ENCODE data around the gene UNKL. TPM values are rescaled to one million over a fixed set of nuclear protein-coding genes. Genes with fewer than 3 reads are reported as not detected.

UNKL gene
- total and polyA plus RNA-seq, 5 donors, result 6.3 to 16.4 (median 13.1) TPM

DNA sequence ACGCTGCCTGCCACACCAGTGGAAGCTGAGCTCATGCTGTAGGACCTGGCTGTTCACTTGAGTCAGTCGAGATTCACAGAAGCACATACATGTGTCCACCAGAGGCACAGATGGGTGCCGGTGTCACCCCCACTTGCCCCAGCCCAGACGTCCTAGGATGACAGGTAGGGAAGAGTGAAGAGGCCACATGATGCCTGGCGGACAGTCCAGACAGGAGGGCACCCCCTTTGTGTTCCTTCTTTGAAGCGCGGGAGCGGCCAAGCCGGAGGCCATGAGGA lies 96.3 kb downstream of the UNKL start:
- H3K4me3 ChIP-seq (ENCODE audit: low read length), result no peak overlapping the region
- no peaks in the 10 kb centered on the region for H3K27me3 ChIP-seq (ENCODE audit: control insufficient read depth, insufficient read depth)
- WGBS, result 77% methylated on average over 9 of the region's 9 CpGs
- no peaks in the 10 kb centered on the region for H3K4me1 ChIP-seq (ENCODE audit: control insufficient read depth, insufficient read depth, low read length)
- DNase-seq, result peak in 1 of 3 donors; percentile 46
- H3K27ac ChIP-seq (ENCODE audit: low read length), result no peak overlapping the region
- no peaks in the 10 kb centered on the region for H3K9me3 ChIP-seq (ENCODE audit: control insufficient read depth, low read length)
- intact Hi-C loops (cut with DNase I), result no loop called here
- ATAC-seq, result no peak

DNA sequence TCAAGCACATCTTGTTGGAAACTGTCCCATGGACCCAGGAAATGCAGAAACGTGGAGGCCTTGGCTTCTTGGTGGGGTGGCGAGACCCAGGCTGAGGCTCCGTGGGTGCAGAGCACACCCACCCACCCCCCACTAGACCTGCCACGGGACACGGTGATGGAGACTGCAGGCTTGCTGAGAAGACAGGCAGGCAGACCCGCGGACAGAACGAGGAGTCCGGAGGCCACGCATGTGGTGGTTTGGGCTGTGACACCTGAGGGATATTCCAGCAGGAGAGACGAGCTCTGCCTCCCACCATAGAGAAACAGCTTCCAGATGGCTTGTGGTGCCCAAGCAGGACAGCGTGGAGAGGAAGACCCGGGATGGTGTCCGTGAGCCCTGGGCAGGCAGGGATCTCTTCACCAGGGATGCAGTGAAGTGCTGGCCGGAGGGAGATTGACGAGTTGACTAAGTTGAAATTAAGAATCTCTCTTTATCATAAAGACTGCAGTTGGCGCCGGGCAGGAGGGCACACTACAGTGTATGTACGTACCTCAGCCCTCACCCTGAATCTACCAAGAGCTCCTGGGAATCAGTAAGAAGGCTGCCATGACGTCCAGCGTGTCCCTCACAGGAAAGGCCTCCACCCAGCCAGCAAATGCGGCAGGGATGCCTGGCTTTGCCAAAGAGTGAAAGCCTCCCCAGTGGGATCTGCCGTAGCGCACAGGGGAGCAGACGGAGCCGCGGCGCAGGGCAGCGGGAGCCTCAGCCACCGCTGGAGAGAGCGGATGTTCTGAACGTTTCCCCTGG lies 96.8 kb downstream of the UNKL start:
- no peak overlapping the region for H3K27ac ChIP-seq (ENCODE audit: low read length)
- no peak overlapping the region for H3K4me3 ChIP-seq (ENCODE audit: low read length)
- ATAC-seq, result no peak
- no peaks in the 10 kb centered on the region for H3K4me1 ChIP-seq (ENCODE audit: control insufficient read depth, insufficient read depth, low read length)
- H3K9me3 ChIP-seq (ENCODE audit: control insufficient read depth, low read length), result no peaks in the 10 kb centered on the region
- DNase-seq, result peak in 2 of 3 donors; percentile 33 to 35
- intact Hi-C loops (cut with DNase I), result no loop called here
- no peaks in the 10 kb centered on the region for H3K27me3 ChIP-seq (ENCODE audit: control insufficient read depth, insufficient read depth)
- 87% methylated on average over 32 of the region's 32 CpGs for WGBS

DNA sequence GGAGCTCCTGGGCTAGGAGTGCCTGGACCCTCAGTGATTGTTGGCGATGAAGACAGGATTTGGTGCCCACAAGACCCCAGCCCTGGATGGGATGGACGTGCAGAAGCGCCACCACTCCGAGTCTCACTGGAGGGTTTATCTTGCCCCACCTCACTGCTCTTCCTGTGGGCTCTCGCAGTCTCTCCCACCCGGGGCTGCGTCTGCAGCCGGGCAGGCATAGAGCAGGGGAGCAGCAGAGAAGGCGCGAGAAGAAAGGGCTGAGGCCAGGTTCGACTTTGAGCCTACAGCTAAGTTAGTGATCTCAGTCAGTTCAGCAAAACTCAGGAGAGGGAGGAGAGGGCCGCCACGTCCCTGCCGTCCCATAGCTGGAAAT lies 98.5 kb downstream of the UNKL start:
- Histone ChIP-seq H3K9me3 (ENCODE audit: control insufficient read depth, low read length) (no peaks in the 10 kb centered on the region), H3K4me1 (ENCODE audit: control insufficient read depth, insufficient read depth, low read length) (peaks cover 11% of the 10 kb centered on the region), H3K4me3 (ENCODE audit: low read length) (no peak overlapping the region), H3K27me3 (ENCODE audit: control insufficient read depth, insufficient read depth) (no peaks in the 10 kb centered on the region), H3K27ac (ENCODE audit: low read length) (no peak overlapping the region)
- 86% methylated on average over 14 of the region's 14 CpGs for WGBS
- DNase-seq (peak in 1 of 3 donors; percentile 27), ATAC-seq (no peak)
- intact Hi-C loops (cut with DNase I), result no loop called here

DNA sequence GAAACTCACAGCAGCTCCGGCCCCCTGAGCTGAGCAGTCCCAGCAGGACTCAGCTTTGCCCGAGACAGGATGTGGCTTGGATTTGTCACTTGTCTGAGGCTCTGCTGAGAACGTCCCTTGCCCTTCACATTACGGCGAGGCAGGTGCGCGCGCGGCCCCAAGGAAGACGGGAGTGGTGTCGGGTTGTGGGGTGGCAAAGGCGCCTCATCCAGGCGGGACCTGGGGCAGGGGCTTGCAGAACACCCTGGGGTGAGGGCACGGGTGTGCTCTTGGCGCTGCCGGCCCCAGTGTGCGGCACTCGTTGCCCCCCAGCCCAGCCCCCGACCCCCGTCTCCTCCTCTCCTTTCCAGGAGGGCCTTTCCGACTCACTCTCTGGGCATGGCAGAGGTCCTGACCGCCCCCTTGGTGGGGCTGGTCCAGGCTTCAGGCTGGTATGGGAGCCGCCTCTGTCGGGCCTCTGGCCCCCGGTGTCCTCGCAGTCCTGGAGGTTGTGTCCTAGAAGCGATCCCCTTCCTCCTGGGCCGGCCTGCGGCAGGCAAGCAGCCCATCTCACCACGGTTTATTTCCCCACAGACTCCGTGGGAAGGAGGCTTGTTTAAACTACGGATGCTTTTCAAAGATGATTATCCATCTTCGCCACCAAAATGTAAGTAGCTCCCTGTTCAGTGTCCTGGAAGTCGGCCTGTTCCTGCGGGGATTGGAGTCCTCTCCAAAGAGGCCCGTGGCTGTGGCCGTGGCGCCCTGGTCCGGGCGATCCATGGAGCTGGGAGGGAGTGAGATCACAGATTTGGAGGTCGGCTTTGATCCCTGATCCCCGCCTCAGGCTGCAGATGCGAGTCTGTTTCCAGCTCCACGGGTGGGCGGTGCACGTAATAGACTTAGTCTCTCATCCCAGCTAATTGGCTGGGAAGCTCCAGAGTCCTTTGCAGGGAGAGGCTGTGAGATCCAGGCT lies 99.1 kb downstream of the UNKL start:
- H3K4me1 ChIP-seq (ENCODE audit: control insufficient read depth, insufficient read depth, low read length), result peaks cover 13% of the 10 kb centered on the region
- H3K4me3 ChIP-seq (ENCODE audit: low read length), result no peak overlapping the region
- ATAC-seq, result no peak
- peak in 2 of 3 donors; percentile 46 to 48 for DNase-seq
- no peak overlapping the region for H3K27ac ChIP-seq (ENCODE audit: low read length)
- 83% methylated on average over 46 of the region's 46 CpGs for WGBS
- H3K27me3 ChIP-seq (ENCODE audit: control insufficient read depth, insufficient read depth), result no peaks in the 10 kb centered on the region
- intact Hi-C loops (cut with DNase I), result no loop called here
- H3K9me3 ChIP-seq (ENCODE audit: control insufficient read depth, low read length), result no peaks in the 10 kb centered on the region

DNA sequence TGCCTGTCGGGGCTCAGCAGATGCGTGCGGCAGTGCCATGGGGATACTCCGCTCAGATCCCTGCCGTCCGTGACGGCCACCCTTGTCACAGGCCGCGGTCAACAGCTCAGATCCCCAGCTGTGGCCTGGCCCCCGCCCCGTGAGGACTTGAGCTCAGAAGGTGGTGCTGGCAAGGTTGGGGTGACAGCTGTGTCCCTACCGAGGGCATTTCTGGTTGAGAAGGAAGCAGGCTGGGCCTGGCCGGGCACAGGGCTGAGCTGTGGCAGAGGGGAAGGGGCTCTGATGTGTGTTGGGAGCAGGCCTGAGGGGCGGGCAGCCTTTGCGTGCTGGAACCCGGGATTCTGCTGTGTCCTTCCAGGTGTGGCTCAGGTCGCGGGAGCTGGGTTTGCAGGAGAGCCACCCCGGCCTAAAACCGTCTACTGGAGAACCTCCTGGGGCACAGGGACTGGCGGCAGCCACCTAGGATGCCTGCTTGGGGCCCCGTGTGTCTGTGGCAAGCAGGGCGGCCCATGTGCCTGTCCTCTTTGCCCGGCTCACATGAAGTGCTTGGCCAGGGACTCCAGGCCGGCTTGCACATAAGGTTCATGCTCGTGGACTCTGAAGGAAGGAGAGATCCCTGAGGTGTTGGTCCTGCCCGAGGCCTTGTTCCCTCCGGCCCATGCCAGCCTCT lies 100.0 kb downstream of the UNKL start:
- DNase-seq (peak in 2 of 3 donors; percentile 36 to 59), ATAC-seq (no peak)
- intact Hi-C loops (cut with DNase I), result no loop called here
- Histone ChIP-seq H3K4me3 (ENCODE audit: low read length) (no peak overlapping the region), H3K9me3 (ENCODE audit: control insufficient read depth, low read length) (no peaks in the 10 kb centered on the region), H3K27ac (ENCODE audit: low read length) (no peak overlapping the region), H3K27me3 (ENCODE audit: control insufficient read depth, insufficient read depth) (no peaks in the 10 kb centered on the region), H3K4me1 (ENCODE audit: control insufficient read depth, insufficient read depth, low read length) (peaks cover 13% of the 10 kb centered on the region)
- WGBS, result 85% methylated on average over 28 of the region's 28 CpGs

DNA sequence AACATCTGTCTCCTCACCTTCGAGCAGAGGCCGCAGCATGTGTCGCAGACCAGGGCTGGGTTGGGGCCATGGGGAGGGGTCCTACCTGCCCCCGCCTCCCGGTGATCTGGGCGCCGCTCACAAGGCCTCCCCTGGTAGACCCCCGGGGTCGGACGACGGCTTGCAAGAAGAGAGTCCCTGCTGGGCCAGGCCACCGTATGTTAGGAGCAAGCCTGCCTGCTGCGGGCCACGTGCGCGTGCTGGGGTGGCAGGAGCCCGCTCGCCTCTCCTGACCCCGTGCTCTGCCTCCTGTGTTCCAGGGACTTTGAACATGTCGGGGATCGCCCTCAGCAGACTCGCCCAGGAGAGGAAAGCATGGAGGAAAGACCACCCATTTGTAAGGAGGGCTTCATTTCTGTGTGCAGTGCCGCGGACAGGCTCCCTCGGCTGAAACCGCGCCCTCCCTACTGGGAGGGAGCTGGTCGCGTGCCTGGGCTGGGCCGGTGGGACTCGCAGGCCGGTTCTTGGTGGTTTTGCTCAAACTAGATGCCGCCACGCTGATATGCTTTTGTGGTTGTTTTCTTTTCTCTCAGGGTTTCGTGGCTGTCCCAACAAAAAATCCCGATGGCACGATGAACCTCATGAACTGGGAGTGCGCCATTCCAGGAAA lies 100.7 kb downstream of the UNKL start:
- DNase-seq, result peak in 2 of 3 donors; percentile 53 to 55
- H3K4me1 ChIP-seq (ENCODE audit: control insufficient read depth, insufficient read depth, low read length), result peaks cover 13% of the 10 kb centered on the region
- H3K27ac ChIP-seq (ENCODE audit: low read length), result no peak overlapping the region
- intact Hi-C loops (cut with DNase I), result no loop called here
- H3K9me3 ChIP-seq (ENCODE audit: control insufficient read depth, low read length), result no peaks in the 10 kb centered on the region
- ATAC-seq, result no peak
- no peak overlapping the region for H3K4me3 ChIP-seq (ENCODE audit: low read length)
- 88% methylated on average over 38 of the region's 38 CpGs for WGBS
- H3K27me3 ChIP-seq (ENCODE audit: control insufficient read depth, insufficient read depth), result no peaks in the 10 kb centered on the region

Other genes with a start within 250 kb of the UNKL start
- under 1 TPM in 1 of 4 donors, not detected in 3; 0.21 TPM for gene TPSG1, start 189.4 kb downstream of the UNKL start, total RNA-seq
- gene TPSG1, start 189.4 kb downstream of the UNKL start, polyA plus RNA-seq, result not detected
- gene TPSB2, start 184.5 kb downstream of the UNKL start, total RNA-seq, result 1 to 10 TPM in 3 of 4 donors, not detected in 1; 3.7 to 7.1 (median 6.7) TPM
- 1.8 TPM for gene TPSB2, start 184.5 kb downstream of the UNKL start, polyA plus RNA-seq
- 1 to 10 TPM; 1.6 to 8.3 (median 4.7) TPM for gene TPSAB1, start 174.0 kb downstream of the UNKL start, total RNA-seq
- 1.2 TPM for gene TPSAB1, start 174.0 kb downstream of the UNKL start, polyA plus RNA-seq
- under 1 TPM in 2 of 4 donors, not detected in 2; 0.26 to 0.85 TPM for gene TPSD1, start 158.6 kb downstream of the UNKL start, total RNA-seq
- gene TPSD1, start 158.6 kb downstream of the UNKL start, polyA plus RNA-seq, result 0.16 TPM
- gene UBE2I, start 105.1 kb downstream of the UNKL start, total RNA-seq, result 10 to 100 TPM; 73.5 to 95.3 (median 87.8) TPM
- 76.5 TPM for gene UBE2I, start 105.1 kb downstream of the UNKL start, polyA plus RNA-seq
- 1 to 10 TPM in 3 of 4 donors, under 1 TPM in 1; 0.53 to 2.7 (median 2.0) TPM for gene BAIAP3, start 81.1 kb downstream of the UNKL start, total RNA-seq
- 1.6 TPM for gene BAIAP3, start 81.1 kb downstream of the UNKL start, polyA plus RNA-seq
- gene TSR3, start 62.8 kb downstream of the UNKL start, total RNA-seq, result 10 to 100 TPM; 49.6 to 54.0 (median 52.8) TPM
- gene TSR3, start 62.8 kb downstream of the UNKL start, polyA plus RNA-seq, result 58.5 TPM
- 10 to 100 TPM; 39.7 to 45.3 (median 43.0) TPM for gene GNPTG, start 62.8 kb downstream of the UNKL start, total RNA-seq
- gene GNPTG, start 62.8 kb downstream of the UNKL start, polyA plus RNA-seq, result 47.1 TPM
- gene UQCC4, start 6.0 kb upstream of the UNKL start, total RNA-seq, result 10 to 100 TPM in 3 of 4 donors, 1 to 10 TPM in 1; 9.5 to 12.1 (median 11.5) TPM
- 18.7 TPM for gene UQCC4, start 6.0 kb upstream of the UNKL start, polyA plus RNA-seq
- gene PERCC1, start 16.4 kb upstream of the UNKL start, total RNA-seq, result under 1 TPM in 1 of 4 donors, not detected in 3; 0.26 TPM
- 0.18 TPM for gene PERCC1, start 16.4 kb upstream of the UNKL start, polyA plus RNA-seq
- gene CCDC154, start 29.9 kb upstream of the UNKL start, total RNA-seq, result 1 to 10 TPM in 2 of 4 donors, under 1 TPM in 2; 0.39 to 1.8 (median 0.89) TPM
- 0.50 TPM for gene CCDC154, start 29.9 kb upstream of the UNKL start, polyA plus RNA-seq
- gene CLCN7, start 60.3 kb upstream of the UNKL start, total RNA-seq, result 10 to 100 TPM; 32.9 to 54.8 (median 49.0) TPM
- gene CLCN7, start 60.3 kb upstream of the UNKL start, polyA plus RNA-seq, result 35.7 TPM
- gene PTX4, start 74.2 kb upstream of the UNKL start, total RNA-seq, result under 1 TPM in 2 of 4 donors, not detected in 2; 0.18 to 0.28 TPM
- gene PTX4, start 74.2 kb upstream of the UNKL start, polyA plus RNA-seq, result 0.09 TPM
- gene TELO2, start 78.7 kb upstream of the UNKL start, total RNA-seq, result 10 to 100 TPM; 21.2 to 29.2 (median 23.2) TPM
- gene TELO2, start 78.7 kb upstream of the UNKL start, polyA plus RNA-seq, result 24.6 TPM
- gene TMEM204, start 119.0 kb upstream of the UNKL start, total RNA-seq, result 10 to 100 TPM; 19.0 to 22.1 (median 20.9) TPM
- 32.2 TPM for gene TMEM204, start 119.0 kb upstream of the UNKL start, polyA plus RNA-seq
- gene IFT140, start 197.4 kb upstream of the UNKL start, total RNA-seq, result 10 to 100 TPM in 3 of 4 donors, 1 to 10 TPM in 1; 9.7 to 14.2 (median 13.0) TPM
- 7.4 TPM for gene IFT140, start 197.4 kb upstream of the UNKL start, polyA plus RNA-seq
- gene CRAMP1, start 197.7 kb upstream of the UNKL start, total RNA-seq, result 10 to 100 TPM; 11.0 to 18.4 (median 13.7) TPM
- 7.1 TPM for gene CRAMP1, start 197.7 kb upstream of the UNKL start, polyA plus RNA-seq